ENCODE measurements around the gene MROH9.

GRCh38 chr1:171110621-171111326, 175.4 kb downstream of the MROH9 start:
- TF ChIP-seq POLR2AphosphoS5 (IDR thresholded peaks at IDR 0.05; ENCODE audit: low read depth, low read length) (no peak), CTCF (IDR thresholded peaks at IDR 0.05) (no peak)

Measured in Panc1 (cell line).